GF-D8 (cell line): ENCODE results near the gene CELF1.
"Not testable (repeated sequence)": the region's sequence is repeated elsewhere in the genome, so short reads cannot be mapped to it uniquely, and the experiment has no call there.

Experiments used
- DNase-seq: peaks from one replicate; lab custom pipeline; 2025; lab: John Stamatoyannopoulos, UW

Gene CELF1

DNA sequence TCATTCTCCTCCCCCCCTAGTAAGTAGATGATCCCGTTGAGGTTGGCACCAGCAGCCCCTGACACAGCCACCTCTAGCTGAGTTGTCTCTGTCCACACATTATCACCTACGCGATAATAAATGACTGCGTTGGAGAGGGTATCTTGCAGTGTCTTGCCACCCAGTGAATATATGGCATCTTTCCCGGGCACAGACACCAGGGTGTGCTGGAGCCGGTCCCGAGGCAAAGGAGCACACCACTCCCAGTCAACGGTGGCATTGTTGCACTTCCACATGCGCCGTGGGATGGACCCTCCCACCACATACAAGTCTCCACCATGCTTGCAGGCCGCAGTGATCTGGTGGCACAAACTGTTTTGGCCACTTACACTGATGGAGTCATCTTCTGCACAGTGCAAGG is 20.4 kb upstream of the CELF1 start:
- DNase-seq, result no peak

DNA sequence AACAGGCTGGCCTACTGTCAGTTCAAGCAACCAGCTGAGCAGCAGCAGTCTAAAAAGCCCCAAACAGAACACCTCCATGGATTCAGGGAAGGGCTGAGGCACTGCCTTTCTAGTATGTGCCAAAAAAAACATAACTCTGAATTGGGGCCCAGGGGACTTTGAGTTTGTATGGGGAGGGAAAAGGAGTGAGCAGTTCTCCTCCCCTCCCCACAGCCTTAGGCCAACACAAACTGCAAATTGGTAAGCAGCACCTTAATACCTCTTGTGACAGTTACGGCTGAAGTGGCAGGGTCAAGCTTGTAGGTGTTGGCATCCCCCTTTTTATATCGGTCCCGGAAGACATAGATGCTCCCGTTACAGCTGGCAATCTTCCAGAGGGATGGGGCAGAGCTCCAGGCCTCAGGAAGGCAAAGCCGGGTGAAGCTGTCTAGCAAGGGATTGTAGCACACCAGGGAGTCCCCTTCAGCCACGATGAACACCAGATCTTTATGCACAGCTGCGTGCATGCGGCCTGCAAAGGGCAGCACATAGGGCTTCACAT is 19.9 kb upstream of the CELF1 start:
- DNase-seq, result no peak

DNA sequence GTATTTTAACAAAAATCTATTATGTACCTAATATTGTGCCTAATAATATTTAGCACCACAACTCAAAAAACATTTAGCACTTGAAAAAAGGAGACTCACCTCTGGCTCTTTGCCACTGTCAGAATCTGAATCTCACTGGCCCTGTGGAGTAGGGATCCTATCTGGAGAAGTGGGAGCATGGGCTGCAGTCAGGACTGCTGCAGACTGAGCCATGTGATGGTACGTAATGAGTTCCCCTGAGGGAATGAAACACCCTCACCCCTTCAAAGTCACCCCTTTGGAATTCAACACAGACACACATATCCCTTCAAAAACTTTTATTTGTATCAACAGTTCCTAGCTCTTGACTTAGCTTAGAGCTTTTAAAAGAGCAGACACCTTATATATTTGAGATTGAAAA is 19.0 kb upstream of the CELF1 start:
- no peak for DNase-seq

DNA sequence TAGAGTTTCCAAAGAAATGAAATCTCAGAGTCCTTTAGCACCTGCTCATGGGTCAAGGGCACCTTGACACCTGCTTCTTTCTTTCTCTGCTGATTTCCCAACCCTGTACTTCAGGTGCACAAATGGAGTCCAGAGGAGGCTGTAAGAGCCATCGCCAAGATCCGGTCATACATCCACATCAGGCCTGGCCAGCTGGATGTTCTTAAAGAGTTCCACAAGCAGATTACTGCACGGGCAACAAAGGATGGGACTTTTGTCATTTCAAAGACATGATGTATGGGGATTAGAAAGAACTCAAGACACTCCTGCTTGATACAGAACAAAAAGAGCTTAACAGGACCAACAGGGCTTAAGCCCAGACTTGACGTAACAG is 18.4 kb upstream of the CELF1 start:
- DNase-seq, result no peak

DNA sequence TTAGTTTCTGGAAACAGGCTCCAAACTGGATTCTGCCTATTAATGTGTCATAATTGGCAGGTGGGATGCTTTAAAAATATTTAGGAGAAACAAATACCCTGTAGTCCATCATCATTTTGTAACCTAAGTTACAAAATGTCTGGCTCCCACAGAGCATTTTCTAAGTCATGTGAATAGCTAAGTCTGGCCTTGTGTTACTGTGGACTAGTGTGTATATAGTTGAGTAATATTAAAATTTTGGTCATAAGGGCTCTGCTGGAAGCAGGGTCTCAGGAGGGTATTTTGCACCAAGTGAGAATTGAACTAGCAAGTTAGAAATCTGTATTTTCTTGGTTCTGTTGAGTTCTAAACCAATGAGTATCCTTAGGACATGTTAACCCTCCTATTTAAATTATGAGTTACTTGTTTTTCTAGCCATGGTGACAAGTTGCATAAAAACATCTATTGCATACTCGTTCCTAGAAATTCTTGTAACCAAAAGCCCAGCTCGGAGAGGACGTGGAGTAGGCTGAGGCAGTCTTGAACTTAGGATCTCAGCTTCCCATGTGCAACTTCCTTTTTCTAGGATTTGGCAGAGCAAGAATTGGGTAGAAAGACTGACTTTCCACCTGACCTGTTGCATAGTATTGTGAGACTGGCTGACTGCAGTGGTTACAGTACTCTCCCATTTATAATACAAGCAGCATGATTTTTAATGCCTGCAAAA is 17.9 kb upstream of the CELF1 start:
- no peak for DNase-seq

DNA sequence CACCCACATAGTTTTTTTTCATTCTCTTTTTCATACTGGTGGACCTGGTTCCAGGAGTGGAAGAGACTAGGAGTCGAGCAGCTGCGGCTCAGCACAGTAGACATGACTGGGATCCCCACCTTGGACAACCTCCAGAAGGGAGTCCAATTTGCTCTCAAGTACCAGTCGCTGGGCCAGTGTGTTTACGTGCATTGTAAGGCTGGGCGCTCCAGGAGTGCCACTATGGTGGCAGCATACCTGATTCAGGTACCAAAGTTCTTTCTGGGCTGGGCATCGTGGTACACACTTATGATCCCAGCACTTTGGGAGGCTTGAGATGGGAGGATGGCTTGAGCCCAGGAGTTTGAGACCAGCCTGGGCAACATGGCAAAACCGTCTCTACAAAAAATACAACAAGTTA is 16.7 kb upstream of the CELF1 start:
- DNase-seq, result no peak

DNA sequence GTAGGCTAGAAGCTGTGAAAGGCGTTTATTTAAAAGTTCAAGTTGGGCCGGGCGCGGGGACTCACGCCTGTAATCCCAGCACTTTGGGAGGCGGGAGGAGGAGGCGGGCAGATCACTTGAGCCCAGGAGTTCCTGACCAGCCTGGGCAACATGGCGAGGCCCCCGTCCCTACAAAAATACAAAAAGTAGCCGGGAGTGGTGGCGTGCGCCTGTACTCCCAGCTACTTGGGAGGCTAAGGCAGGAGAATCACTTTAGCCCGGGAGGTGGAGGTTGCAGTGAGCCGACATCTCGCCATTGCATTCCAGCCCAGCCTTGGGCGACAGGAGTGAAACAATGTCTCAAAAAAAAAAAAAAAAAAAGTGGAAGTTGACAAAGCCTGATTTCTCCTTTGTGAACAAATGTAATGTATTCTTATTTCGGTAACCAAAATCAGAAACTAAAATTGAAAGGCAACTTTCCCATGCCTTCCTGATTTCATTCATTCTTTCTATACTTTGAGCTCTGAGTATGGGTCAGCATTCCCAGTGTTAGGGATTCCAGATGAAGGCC is 13.3 kb upstream of the CELF1 start:
- DNase-seq, result no peak

DNA sequence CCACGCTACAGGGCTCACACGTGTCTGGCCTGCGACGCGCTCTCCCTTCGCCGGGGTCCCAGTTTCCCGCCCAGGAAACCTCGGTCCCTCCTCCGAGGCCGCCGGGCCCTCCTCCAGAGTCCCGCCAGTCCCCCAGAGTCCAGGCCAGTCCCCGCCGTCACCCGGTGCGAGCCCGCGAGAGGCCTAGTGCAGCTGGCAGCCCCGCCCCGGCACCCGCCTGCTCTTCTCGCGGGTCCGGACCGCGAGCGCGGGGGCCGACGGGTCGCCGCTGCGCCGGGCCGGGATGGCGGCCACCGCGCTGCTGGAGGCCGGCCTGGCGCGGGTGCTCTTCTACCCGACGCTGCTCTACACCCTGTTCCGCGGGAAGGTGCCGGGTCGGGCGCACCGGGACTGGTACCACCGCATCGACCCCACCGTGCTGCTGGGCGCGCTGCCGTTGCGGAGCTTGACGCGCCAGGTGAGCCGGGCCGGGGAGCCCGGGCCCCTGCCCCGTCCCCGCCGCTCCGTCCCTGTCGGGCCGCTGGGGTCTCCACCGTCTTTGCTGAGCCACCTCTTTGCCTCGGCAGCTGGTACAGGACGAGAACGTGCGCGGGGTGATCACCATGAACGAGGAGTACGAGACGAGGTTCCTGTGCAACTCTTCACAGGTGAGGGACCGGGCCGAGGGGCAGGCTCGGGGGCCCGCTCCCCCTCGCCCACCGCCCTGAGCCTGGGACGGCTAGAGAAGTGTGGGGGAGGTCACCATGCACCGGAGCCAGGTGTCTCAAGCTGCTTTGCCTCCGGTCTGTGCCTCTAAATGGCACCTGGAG is 12.6 kb upstream of the CELF1 start, which contains the start of gene PTPMT1:
TSS of gene PTPMT1 (plus strand) at position 260 of the 809 bp plus-strand sequence. CDS start at position 284, 24 bp downstream.
- DNase-seq, result no peak

DNA sequence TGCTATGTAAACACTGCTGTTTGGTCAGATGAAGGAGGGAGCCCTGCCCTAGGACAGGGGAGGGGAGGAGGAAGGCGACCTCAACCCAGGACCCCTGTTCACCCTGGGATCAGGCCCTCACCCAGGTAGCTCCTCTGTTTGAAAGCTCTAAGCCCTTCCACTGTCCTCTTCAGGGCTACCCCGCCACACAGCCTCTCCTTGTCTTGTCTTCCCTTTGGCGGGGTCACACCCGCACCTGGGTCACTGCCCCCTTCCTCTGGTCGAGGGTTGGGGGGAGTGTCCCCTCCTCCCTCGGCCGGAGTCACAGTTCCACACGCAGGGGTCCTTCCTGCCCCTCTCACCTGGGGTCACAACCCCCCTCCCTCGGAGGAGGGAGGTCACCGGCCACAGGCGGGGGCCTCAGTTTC is 12.0 kb upstream of the CELF1 start:
- no peak for DNase-seq

DNA sequence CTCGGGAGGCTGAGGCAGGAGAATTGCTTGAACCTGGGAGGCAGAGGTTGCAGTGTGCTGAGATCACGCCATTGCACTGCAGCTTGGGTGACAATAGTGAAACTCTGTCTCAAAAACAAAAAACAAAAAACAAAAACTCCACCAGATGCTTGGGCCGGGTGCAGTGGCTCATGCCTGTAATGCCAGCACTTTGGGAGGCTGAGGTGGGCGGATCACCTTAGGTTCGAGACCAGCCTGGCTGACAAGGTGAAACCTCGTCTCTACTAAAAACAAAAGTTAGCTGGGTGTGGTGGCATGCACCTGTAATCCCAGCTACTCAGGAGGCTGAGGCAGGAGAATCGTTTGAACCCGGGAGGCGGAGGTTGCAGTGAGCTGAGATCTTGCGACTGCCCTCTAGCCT is 11.4 kb upstream of the CELF1 start:
- not testable (repeated sequence) for DNase-seq

DNA sequence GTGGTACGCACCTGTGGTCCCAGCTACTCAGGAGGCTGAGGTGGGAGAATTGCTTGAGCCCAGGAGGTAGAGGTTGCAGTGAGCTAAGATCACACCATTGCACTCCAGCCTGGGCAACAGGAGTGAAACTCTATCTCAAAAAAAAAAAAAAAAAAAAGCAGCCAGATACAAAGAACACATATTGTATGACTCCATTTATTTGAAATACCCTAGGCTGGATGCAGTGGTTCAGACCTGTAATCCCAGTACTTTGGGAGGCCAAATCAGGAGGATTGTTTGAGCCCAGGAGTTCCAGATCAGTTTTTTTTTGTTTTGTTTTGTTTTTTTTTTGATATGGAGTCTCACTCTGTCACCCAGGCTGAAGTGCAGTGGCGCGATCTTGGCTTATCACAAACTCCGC is 9.5 kb upstream of the CELF1 start:
- not testable (repeated sequence) for DNase-seq

DNA sequence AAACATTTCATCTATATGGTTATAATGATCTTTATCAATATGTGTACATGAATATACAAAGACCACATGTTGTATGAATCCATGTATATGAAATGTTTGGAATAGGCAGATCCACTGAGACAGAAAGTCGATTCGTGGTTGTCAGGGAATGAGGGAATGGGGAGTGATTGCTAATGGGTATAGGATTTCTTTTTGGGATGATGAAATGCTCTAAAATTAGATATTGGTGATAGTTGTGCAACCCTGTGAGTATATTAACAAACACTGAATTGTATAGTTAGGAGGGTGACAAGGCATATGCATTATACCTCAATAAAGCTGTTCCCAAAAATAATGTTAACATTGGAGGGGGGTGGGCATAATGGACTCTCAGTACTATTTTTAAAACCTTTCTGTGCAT is 7.5 kb upstream of the CELF1 start:
- DNase-seq, result no peak

DNA sequence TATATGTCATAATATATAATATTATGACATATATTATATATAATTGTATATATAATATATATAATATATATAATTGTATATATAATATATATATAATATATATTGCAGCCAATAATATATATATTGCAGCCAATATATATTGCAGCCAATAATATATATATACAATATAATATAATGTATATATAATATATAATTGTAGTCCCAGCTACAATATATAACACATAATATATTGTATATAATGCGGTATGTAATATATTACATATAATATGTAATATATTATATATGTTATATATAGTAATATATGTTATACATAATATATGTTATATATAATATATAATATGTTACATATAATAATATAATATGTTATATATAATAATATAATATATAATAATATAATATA is 5.8 kb upstream of the CELF1 start:
- DNase-seq, result no peak

DNA sequence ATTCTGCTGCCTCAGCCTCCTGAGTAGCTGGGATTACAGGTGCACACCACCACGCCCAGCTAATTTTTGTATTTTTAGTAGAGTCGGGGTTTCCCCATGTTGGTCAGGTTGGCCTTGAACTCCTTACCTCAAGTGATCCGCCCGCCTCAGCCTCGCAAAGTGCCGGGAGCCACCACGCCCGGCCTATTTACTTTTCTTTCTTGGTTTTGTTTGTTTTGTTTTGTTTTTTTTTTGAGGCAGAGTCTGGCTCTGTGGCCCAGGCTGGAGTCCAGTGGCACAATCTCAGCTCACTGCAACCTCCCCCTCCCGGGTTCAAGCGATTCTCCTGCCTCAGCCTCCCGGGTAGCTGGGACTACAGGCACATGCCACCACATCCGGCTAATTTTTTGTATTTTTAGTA is 4.1 kb upstream of the CELF1 start:
- not testable (repeated sequence) for DNase-seq

DNA sequence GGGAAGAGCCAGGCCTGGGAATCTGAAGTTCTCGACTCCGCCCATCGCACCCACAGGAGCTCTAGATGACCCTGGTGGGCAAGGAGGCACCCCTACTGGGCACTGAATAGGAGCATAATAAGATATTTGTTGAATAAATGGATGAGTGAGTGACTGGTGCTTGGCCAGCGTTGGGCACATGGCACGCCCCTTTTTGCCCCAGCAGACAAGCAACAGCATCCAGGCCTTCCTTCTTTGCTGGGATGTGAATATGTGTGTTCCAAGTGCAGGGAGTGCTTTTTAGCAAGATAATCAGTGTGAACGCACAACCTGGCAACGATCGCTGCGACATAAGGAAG is 443 bp upstream of the CELF1 start:
- no peak for DNase-seq

DNA sequence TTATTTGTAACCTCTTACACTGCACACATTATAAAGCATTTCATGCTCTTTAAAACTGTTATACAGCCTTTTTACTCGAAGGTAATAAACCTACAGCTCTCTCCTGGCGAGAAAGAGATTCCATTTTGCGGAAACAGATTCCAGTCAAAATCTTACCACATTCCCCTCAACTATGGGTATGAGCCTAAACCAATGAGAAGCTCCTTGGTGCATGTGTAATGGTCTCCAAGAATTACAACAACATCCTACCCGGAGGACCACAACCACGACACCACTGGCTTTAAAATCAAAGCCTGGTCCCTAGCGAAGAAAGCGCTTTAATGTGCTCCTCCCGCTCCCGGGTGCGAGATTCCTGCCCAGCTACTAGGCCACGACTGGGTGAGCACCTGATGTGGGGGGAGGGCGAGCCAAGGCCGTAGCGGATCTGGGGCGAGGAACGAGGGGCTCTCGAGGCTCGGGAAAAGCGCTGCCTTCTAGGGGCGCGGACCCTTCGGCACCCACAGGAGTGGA is 821 bp downstream of the CELF1 start:
- no peak for DNase-seq

DNA sequence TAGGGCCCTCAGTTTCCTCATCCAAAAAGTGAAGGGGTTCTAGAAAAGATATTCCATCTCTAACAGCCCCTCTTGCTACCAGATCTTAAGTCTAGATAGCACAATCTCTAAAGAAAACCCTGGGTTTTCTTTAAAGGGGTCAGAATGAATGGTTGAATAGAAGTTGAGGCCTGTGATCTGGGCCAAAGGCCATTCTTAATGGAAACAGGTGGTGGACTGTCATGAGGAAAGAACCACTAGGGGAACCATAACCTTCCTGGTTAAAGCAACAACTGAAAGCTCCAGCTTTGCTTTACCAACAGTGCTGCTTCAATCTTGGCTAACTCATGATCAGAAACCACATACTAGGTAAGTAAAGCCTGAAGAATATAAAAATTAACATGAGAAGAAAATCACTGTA is 1.8 kb downstream of the CELF1 start:
- DNase-seq, result no peak

DNA sequence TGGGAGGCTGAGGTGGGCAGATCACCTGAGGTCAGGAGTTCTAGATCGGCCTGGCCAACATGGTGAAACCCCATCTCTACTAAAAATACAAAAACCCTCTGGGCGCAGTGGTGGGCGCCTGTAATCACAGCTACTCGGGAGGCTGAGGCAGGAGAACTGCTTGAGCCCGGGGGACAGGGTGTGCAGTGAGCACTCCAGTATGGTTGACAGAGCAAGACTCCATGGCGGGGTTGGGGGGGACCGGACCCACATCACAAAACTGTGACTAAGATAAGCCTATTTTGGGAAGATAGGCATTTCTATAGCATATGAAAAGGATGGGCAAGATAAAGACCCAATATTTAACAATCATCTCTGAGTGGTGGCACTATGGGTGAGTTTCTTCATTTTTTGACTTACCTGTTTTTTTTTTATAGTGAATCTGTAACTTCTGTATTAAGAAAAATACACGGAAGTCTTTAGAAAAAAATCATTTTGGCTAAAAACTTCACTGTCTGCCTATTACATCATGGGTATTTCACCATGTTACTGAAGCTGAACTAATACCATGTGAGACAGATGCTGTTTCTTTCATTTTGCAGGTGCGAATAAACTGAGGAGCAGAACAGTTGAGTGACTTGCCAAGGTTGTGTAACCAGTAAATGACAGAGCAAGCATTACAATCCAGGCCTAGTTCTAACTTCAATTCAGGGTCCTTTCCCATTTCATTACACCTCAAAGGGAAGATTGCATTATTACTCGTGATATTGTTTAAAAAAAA is 2.5 kb downstream of the CELF1 start:
- DNase-seq, result no peak

DNA sequence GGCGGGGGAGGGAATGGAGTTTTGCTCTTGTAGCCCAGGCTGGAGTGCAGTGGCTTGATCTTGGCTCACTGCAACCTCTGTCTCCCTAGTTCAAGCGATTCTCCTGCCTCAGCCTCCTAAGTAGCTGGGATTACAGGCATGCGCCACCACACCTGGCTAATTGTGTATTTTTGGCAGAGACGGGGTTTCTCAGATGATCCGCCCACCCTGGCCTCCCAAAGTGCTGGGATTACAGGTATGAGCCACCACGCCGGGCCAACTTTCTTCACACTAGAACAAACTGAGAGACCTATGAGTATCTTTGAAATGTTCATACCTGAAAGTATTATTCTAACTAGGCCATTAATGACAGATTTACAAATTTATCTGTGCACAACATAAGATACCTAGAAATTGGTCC is 6.7 kb downstream of the CELF1 start:
- not testable (repeated sequence) for DNase-seq

DNA sequence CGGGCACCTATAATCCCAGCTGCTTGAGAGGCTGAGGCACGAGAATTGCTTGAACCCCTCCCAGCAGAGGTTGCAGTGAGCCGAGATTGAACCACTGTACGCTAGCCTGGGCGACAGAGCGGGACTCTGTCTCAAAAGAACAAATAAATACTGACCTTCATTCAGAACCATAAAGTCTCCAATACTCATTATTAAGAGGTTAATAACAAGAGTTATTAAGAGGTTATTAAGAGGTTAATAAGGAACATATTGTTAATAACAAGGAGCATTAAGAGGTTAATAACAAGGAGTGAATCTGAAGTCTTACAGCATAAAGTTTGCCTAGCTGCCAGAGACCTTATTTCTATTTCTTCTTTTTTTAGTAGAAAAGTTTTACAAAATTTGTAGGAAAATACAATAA is 7.6 kb downstream of the CELF1 start:
- no peak for DNase-seq

DNA sequence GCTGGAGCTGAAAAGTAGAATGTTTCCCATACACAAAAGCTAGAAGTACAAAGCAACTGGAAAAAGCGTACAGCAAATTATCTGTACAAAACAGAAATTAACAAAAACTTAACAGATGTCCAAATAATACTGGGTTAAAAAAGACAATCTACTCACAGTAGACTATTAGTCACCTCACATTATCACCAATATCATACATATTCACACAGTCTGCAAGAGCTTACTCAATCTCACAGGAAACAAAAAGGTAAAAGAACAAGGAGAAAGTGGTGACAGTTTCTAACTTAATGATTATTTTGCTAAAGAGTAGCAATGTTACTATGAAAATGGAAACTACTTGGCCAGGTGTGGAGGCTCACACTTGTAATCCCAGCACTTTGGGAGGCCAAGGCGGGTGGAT is 11.9 kb downstream of the CELF1 start:
- no peak for DNase-seq

DNA sequence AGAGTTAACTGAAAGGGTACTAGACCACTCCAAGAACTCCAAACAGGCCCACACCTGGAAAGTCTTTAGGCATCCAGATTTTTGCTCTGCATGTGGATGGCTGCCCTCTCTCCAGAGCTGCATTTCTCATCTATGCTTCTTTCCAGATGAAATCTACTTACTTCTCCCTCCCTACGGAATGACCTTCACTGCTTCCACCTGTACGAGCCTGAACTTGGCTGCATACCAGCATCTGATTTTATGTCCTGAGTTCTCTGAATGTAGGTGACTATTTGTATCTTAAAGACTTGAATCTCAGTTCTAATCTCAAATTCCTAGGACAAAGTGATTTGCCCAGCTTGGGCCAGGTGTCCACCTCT is 13.3 kb downstream of the CELF1 start:
- no peak for DNase-seq
